HG02973 (cell line): Measurements from ENCODE around the gene SNX8.

Experiments used
- ATAC-seq: cut with Tn5 transposase; IDR thresholded peaks from one replicate; pipeline ENCODE4 v1.9.1; 2021; ENCODE audit warnings: moderate library complexity; ENCODE audit not compliant: unreplicated experiment

The SNX8 gene

GRCh38 chr7:2247141-2247995 lies 66.9 kb downstream of the SNX8 start:
- no peak for ATAC-seq

- no peak for ATAC-seq
Observed at GRCh38 chr7:2245883-2246675, 68.2 kb downstream of the SNX8 start.

GRCh38 chr7:2244404-2244995 lies 69.7 kb downstream of the SNX8 start:
- ATAC-seq, result no peak

- ATAC-seq, result no peak
Observed at GRCh38 chr7:2243458-2243857, 70.8 kb downstream of the SNX8 start.

GRCh38 chr7:2242541-2243429 lies 71.5 kb downstream of the SNX8 start:
- no peak for ATAC-seq

GRCh38 chr7:2241580-2242540 lies 72.4 kb downstream of the SNX8 start, which contains the start of the genes MRM2 and NUDT1:
Gene MRM2 (minus strand): TSS chr7:2242205. CDS start chr7:2242169, 36 bp downstream.
Gene NUDT1 (plus strand): TSS chr7:2242226. CDS start chr7:2244575, 2,349 bp downstream.
- ATAC-seq, result peak; percentile 47

GRCh38 chr7:2239242-2239641 lies 75.0 kb downstream of the SNX8 start:
- no peak for ATAC-seq

- ATAC-seq, result peak; percentile 52
Observed at GRCh38 chr7:2237109-2237602, 77.1 kb downstream of the SNX8 start.

GRCh38 chr7:2233926-2234325 lies 80.3 kb downstream of the SNX8 start:
- ATAC-seq, result no peak

GRCh38 chr7:2232766-2233520 lies 81.3 kb downstream of the SNX8 start, which contains the start of gene MAD1L1:
Gene MAD1L1 (minus strand): TSS chr7:2232945. CDS start chr7:2230133, 2,812 bp downstream.
- ATAC-seq, result peak; percentile 68

GRCh38 chr7:2231992-2232765 lies 82.1 kb downstream of the SNX8 start:
- peak; percentile 28 for ATAC-seq

GRCh38 chr7:2230882-2231281 lies 83.4 kb downstream of the SNX8 start:
- no peak for ATAC-seq

GRCh38 chr7:2230226-2230625 lies 84.0 kb downstream of the SNX8 start:
- no peak for ATAC-seq

GRCh38 chr7:2229467-2229866 lies 84.8 kb downstream of the SNX8 start:
- no peak for ATAC-seq

- ATAC-seq, result no peak
Observed at GRCh38 chr7:2228921-2229320, 85.3 kb downstream of the SNX8 start.

GRCh38 chr7:2227699-2228098 lies 86.5 kb downstream of the SNX8 start:
- ATAC-seq, result no peak

- ATAC-seq, result no peak
Observed at GRCh38 chr7:2225830-2226229, 88.4 kb downstream of the SNX8 start.

- ATAC-seq, result no peak
Observed at GRCh38 chr7:2225336-2225735, 88.9 kb downstream of the SNX8 start.
